ENCODE results near the gene RARRES2. TPM values are rescaled to one million over a fixed set of nuclear protein-coding genes. Genes with fewer than 3 reads are reported as not detected.

Gene RARRES2
- polyA plus RNA-seq, 3 donors = 39.2 to 49.2 (median 40.8) TPM

- no peak for DNase-seq (ENCODE audit: low read depth in 3 of 3, low spot score in 2 of 3)
Measured at GRCh38 chr7:150377635-150378034, 36.2 kb upstream of the RARRES2 start.

DNA sequence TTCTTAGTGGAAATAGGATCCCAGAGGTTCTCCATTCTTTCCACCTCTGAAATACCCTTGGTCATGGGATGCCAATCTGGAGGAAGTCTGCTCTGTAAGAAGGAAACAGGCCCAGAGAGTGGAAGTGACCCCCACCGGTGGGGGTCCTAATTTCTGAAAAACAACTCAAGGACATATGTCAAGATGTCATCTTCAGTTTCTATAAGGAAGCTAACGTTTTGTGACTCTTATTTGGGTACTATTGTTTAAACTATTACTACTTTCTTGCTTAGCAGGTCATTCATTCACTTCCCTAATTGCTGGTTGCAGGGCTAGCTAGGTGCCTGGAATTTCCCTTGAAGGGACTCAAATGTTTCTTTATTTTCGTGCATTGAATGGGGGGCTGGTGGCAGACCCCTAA, 35.8 kb upstream of the RARRES2 start:
- DNase-seq (ENCODE audit: low read depth in 3 of 3, low spot score in 2 of 3) = no peak

GRCh38 chr7:150376560-150376959, 35.1 kb upstream of the RARRES2 start:
- no peak for DNase-seq (ENCODE audit: low read depth in 3 of 3, low spot score in 2 of 3)

GRCh38 chr7:150375662-150376521, 34.5 kb upstream of the RARRES2 start:
- no peak for DNase-seq (ENCODE audit: low read depth in 3 of 3, low spot score in 2 of 3)

GRCh38 chr7:150374472-150374871, 33.0 kb upstream of the RARRES2 start:
- DNase-seq (ENCODE audit: low read depth in 3 of 3, low spot score in 2 of 3) = no peak

- no peak for DNase-seq (ENCODE audit: low read depth in 3 of 3, low spot score in 2 of 3)
Measured at GRCh38 chr7:150374026-150374425, 32.6 kb upstream of the RARRES2 start.

DNA sequence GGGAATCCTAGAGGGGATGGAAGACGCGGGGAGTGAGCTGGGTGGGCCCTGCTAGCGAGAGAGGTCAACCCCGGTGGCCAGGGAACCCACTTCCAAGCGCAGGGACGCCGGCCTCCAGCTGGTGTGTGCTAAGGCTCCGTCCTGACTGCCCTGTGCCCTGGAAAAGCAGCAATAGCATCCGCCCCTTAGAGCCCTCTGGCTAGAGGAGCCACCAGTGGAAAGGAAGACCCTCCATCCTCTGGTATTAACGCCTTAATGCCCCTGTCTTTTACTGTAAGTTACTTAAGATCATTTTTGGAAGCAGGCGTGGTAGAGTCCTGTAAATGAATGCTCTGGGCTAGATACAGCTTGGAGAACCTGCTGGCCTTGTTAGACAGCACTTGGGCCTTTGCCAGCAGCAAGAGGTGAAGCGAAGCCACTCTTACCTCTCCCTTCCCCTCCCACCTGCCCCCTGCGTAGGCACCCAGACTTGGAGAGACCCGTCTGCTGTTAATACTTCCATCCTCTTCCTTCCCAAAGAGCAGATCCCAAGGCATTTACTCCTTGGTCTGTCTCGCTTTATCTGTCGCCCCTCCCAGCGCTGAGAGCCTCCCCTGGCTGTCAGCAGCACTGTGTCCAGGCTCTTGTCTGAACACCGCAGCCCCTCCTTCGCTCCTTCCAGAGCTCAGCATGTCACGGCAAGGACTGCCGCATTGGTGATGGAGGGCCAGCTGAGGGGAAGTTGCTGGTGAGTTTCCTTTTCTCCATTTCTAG, 31.8 kb upstream of the RARRES2 start:
- no peak for DNase-seq (ENCODE audit: low read depth in 3 of 3, low spot score in 2 of 3)

- no peak for DNase-seq (ENCODE audit: low read depth in 3 of 3, low spot score in 2 of 3)
Measured at GRCh38 chr7:150372271-150373048, 31.0 kb upstream of the RARRES2 start.

- no peak for DNase-seq (ENCODE audit: low read depth in 3 of 3, low spot score in 2 of 3)
Measured at GRCh38 chr7:150371996-150372270, 30.5 kb upstream of the RARRES2 start.

GRCh38 chr7:150371131-150371995, 29.9 kb upstream of the RARRES2 start:
- no peak for DNase-seq (ENCODE audit: low read depth in 3 of 3, low spot score in 2 of 3)

DNA sequence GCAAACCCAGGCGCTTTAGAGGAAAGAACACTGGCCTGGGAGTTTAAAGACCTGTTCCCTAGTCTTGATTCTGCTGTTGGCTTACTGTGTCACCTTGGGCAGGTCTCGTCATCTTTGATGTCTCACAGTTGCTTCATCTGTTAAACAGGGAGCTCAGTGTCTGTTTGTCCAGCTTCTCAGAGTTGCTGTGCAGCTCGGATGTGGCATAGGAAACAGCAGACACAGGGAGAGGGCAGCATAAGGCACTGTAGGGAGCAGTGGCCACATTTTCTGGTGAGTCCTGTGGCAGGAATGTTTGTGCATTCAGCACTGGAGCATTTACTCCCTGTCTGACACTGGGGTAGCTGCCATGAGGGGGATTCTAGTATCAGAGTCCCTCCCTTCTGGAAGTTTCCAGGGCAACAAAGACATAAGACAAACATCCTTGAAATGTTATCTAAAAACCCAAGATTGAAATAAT, 29.2 kb upstream of the RARRES2 start:
- DNase-seq (ENCODE audit: low read depth in 3 of 3, low spot score in 2 of 3) = no peak

GRCh38 chr7:150369748-150370501, 28.5 kb upstream of the RARRES2 start:
- DNase-seq (ENCODE audit: low read depth in 3 of 3, low spot score in 2 of 3) = no peak

- DNase-seq (ENCODE audit: low read depth in 3 of 3, low spot score in 2 of 3) = no peak
Measured at GRCh38 chr7:150368884-150369747, 27.7 kb upstream of the RARRES2 start.

DNA sequence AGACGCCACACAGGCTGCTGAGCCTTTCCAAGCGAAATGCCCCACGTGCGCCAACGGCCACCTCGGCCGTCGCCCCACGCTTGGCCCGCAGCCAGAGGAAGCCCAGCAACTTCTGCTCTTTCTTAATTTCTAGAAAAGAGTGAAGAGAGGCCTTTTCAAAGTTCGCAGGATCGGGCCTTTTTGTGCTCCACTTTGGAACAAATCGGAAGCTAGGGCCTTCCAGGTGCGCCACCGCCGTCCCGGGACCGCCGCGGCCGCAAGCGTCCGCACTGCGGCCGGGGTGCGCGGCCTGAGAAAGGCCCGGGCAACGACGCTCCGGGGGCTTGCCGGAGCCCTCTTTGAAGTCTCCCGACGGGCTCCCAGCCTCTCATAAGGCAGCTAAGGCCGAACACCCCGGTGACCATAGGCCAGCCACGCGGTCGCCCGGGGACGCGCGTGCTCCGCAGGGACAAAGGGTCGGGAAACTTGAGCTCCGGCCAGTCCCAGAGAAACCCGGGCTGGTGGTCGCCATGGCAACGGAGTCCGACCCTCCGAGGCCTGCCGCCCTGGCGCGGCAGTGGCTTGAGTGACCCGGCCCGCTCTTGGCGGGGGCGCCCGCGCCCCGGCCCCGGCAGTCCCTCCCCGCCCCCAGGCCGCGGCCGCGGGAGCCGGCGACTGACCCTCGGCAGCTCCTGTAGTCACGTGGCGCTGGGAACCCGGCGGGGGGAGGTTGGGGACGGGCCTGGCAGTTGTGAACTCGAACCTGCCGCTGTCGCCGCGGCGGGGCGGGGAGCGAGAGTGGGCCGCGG, 26.9 kb upstream of the RARRES2 start, which contains the start of gene REPIN1:
Gene REPIN1, plus strand, starts transcription at position 727 of the 788 bp plus-strand sequence. CDS start 890 bp downstream, outside the sequence.
- DNase-seq (ENCODE audit: low read depth in 3 of 3, low spot score in 2 of 3) = peak in 1 of 3 donors; percentile 81

DNA sequence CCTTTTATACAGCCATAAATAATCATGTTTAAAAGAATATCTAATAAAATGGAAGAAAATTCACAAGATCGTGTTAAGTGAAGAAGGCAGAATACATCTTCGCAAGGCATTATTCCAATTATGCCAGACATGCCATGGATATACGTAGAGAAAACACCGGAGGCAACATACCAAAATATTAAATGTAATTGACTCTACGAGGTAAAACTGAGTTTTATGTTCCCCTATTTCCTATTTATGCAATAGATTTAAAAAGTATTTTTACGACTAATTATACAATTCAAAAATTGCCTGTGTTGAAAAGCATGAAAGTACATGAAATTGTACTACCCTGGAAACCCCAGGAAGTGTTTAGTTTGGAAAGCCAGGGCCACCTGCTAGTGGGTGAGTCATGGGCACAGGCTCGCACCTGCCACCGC, 26.3 kb upstream of the RARRES2 start:
- DNase-seq (ENCODE audit: low read depth in 3 of 3, low spot score in 2 of 3) = no peak

DNA sequence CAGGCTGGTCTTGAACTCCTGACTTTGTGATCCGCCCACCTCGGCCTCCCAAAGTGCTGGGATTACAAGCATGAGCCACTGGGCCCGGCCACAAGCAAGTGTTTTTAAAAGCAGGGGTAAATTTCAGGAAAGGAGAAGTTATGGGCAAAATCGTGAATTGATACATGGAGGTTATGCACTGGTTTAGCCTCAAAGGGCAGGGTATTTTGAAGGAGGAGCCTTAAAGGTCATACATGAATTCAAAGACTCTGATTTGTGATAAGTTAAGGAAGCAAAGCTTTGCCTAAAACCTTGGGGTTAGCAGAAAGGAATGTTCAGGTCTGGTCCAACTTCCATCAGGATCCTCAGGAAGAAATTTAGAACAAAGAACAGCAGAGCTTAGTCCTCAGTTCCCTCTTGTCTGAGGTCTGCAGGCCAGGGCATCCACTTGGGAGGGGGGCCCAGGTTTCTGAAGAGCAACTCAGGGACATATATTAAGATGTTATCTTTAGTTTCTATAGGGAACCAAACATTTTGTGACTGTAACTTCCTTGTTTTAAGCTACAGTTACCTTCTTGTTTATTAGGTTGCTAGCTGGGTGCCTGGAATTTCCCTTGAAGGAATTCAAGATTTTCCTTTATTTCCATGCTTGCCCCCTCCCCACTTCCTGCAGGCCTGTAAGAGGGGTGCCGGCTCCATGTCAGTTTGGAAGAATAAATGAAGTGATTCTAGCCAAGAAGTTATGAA, 24.4 kb upstream of the RARRES2 start:
- no peak for DNase-seq (ENCODE audit: low read depth in 3 of 3, low spot score in 2 of 3)

DNA sequence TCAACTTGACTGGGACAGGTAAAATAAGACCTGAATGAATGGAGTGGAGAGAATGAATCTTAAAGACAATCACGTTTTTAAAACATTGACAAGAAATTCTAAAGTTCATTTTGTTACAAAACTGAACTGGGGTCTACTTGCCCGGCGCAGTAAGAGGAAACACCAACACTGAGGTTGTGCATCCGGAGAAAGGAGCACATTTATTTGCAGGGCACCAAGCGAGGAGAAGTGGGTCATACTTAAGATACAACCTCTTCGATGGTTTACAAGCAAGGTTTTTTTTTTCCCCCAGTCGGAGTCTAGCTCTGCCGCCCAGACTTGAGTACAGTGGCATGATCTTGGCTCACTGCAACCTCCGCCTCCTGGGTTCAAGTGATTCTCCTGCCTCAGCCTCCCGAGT, 23.8 kb upstream of the RARRES2 start:
- no peak for DNase-seq (ENCODE audit: low read depth in 3 of 3, low spot score in 2 of 3)

All from right renal cortex interstitium (tissue), 3 donors.